Middle frontal gyrus (tissue), 1 donor: ENCODE results near the gene PLEKHG1.
A peak's percentile ranks its signal among the peaks of the same experiment; 100 is the strongest.

ENCODE experiments used
- DNase-seq: peaks from one replicate; pipeline ENCODE4 v3.0.0-alpha.2; 2015; ENCODE audit warnings: low spot score; ENCODE audit errors: extremely low spot score

The PLEKHG1 gene

DNA sequence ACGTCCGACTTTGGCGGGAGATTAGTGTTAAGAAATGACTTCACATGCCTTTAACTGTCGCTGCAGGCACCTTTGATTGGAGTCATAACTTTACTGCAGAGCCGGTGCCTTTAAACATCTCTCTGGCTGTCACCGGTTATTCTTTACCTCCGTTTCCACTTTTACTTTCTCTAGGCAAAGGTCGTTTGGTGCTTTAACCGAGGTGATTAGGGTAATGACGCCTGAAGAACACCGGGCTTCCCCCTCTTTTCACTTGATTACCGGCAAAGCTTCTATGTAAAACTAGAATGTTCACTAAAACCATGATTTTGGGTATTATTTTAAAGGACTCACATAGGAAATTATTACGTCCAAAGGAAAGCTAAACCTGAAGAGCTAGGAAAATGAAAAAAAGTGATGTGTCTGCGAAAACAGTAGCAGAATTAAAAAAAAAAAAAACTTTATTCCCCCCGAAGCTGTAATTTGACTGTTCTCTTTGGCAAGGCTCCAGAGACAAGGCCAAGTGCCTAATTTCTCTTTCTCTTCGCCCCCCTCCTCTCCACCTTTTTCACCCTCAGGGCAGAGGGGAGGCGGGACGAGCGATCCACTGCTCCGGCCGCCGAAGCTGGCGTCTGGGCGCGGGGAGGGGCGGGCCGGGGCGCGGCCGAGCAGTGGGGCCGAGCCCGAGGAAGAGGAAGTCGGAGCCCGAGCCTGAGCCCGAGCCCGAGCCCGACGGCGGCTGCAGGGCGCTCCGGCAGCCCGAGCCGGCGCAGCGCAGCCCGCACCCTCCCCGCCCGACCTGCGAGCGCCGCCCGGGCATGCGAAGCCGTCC is at the start of gene PLEKHG1:
Gene PLEKHG1 (plus strand): TSS at position 687 of the 811 bp plus-strand sequence. CDS start 133,797 bp downstream, outside the sequence.
- DNase-seq: no peak

DNA sequence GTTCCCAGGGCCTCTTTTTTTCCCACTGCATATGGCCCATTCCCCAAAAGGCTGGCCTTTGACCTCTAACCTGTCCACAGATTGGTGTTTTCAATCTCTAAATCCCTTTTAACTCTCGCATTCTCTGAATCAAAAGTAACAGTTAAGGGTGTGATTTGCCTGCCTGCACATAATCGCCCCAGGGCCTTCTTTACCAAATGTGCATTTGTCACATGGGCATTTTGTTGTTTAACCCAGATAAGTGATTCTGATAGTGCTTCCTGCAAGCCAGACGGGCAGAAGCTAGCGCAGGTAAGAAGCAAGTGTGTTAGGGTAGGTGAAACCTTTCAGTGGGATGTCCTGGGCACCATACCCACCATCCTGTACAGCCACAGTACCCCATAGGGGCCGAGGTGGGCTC is 49.4 kb upstream of the PLEKHG1 start:
- DNase-seq: no peak

DNA sequence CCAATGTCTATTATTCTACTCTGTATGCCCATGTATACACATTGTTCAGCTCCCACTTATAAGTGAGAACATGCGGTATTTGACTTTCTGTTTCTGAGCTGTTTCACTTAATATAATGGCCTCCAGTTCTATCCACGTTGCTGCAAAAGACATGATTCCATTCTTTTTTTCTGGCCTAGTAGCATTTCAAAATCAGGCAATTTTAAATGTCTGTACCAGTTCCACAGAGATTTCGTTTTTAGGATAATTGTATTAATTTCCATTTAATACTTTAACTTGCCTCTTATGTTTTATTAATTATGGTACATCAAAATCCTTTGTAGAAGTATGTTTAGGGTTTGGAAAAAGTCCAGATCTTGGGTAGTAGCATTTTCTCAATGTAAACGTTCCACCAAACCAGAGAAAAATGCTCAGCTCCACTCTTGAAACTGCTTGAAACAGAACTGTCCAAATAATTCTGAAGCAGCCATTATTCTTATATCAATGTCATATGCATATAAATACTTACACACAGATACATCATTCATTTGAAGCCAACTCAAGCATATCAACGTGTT is 42.6 kb upstream of the PLEKHG1 start:
- DNase-seq: no peak

DNA sequence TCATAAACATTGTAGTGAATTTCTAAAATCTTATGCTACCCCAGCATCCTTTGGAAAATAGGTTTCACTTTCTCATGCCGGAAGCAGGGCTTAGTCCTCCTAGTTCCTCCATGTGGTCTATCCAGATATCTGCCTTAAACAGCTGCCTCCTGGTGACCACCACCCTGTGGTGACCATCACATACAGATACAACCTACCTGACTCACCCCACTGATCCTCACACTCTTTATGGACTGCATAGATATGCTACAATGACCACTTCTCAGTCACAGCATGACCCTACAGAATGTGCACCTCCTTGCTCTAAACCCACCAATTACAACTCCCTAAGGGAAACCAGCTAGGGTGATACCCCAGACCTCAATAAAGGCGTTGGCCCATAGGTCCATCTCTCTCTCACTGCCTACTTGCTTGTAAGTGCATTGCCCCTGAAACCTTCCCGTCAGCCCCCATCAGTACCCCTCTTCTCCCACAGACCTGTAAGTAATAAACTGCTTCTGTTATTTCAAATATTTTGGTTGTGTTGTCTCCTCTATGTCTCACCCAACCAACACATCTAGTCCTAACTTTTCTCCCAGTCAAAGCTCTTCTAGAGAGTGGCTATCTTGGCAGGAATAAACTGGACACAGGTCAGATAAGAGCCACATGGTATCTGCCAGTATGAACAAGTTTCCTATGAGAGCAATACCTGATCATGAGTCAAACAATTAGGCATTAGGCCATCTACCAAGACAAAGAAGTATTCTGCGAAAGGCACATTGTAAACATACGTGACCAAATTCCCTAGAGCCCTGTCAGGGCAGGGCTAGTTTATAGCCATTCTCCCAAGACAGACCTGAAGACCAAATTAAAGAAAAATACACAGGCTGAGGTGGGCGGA is 39.4 kb upstream of the PLEKHG1 start:
- DNase-seq: no peak

DNA sequence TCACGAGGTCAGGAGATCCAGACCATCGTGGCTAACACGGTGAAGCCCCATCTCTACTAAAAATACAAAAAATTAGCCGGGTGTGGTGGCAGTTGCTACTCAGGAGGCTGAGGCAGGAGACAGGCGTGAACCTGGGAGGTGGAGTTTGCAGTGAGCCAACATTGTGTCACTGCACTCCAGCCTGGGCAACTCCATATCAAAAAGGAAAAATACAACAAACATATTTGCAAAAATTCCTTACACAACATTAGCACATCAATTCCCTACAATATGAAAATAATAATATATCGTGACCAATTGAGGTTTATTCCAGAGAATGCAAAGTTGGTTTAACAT is 38.8 kb upstream of the PLEKHG1 start:
- DNase-seq: no peak

DNA sequence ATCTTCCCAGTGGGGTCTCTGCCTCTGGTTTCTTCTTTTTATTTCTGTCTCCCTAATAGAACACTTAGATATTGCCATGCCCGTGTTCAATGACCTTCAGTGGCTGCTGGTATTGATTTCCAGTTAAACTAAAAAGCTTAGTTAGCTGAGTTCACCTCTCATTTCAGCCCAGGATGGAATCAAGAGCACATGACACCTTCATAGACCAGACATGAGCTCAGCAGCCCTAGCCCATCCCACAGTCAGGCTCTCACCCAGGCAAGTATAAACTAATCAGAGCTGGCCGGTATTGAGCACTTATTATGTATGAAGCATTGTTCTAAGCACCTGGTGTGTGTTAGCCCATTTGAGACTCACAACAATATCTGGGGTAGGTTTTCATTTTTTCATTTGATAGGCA is 33.7 kb upstream of the PLEKHG1 start:
- DNase-seq: no peak

DNA sequence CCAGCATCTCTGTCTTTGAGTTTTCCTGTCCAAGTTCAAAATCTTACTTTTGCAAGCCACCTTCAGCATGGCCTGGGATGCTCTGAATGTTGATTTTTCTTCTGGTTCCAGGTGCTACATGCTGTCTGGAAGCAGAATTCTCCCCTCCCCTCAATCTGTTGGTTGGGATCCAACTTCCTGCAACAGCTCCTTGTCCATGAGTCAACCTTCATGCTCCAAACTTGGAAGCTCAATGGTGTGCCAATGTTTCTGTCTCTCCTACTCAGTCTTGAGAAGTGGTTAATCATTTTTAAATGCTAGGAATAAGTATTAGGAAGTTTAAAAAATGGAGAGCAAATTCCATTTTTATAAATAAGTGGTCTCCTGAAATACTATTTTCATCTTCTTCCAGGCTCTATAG is 33.2 kb upstream of the PLEKHG1 start:
- no peak for DNase-seq

DNA sequence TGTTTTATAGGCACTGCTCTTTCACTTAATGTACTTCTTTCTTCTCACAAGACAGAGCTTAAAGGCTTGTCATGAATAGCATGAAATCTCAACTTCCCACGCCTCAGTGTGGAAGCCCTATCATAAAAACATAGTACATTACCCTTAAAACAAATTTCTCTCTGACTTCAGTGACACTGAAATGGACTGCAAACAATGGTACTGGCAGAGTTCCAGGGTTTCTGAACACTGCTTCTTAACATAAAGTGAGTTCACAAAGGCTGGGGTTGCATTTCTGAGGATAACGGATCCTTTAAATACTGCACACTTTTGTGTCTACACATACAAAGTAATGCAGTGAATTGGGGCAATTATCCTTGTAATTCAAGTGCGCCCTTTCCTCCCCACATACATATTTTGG is 32.3 kb upstream of the PLEKHG1 start:
- DNase-seq: no peak

DNA sequence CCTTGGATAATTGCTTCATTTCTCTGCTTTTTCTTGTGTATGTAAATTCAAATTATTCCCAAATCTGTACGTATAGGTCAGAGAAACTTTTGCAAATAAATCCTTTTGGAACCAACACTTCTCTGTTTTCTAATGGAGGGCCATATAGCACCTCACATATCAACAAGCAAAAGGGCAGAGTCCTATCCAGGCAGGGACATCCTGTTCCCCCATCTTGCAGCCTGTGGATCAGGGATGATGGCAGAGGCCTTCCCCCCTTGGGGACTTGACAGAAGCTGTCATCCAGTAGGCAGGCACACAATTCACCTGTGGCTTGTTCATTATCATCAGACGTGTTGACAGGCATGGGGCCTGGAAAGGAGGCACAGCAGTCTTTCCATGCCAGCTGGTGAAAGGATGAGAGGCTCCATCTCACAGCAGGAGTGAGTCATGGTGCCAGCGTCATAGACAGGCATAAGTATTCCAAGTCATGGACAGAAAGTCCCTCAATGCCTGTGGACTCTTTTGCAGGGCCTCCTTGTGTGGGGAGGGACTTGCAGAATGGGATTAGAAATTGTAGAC is 31.8 kb upstream of the PLEKHG1 start:
- no peak for DNase-seq

DNA sequence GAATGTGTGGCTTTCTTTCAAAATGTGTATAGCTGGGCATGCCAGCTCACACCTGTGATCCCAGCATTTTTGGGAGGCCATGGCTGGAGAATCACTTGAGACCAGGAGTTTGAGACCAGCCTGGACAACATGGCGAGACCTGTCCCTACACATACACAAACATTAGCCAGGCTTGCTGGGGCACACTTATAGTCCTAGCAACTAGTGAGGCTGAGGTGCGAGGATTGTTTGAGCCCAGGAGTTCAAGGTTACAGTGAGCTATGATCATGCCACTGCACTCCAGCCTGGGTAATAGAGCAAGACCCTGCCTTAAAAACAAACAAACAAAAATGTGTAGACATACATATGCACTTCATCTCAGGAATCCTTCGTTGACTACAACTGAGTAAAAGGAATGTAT is 31.1 kb upstream of the PLEKHG1 start:
- DNase-seq: no peak

DNA sequence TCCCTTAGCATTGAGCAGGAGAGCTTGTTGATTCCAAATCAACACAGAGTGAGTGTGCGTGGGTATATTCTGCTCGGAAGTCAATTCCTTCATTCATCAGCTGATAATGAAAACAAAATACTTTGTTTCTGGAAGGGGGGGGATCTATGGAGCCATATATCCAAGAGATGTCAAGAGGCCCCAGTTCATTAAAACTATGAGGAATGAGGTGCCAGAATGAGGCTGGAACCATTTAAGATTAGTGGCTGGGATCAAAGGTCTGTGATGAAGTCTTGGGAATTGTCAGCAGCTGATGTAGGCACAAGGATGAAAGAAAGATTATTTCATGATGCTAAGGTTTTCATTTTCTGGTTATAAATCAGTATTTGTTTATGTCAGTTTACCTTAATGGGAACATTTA is 30.5 kb upstream of the PLEKHG1 start:
- DNase-seq: no peak

DNA sequence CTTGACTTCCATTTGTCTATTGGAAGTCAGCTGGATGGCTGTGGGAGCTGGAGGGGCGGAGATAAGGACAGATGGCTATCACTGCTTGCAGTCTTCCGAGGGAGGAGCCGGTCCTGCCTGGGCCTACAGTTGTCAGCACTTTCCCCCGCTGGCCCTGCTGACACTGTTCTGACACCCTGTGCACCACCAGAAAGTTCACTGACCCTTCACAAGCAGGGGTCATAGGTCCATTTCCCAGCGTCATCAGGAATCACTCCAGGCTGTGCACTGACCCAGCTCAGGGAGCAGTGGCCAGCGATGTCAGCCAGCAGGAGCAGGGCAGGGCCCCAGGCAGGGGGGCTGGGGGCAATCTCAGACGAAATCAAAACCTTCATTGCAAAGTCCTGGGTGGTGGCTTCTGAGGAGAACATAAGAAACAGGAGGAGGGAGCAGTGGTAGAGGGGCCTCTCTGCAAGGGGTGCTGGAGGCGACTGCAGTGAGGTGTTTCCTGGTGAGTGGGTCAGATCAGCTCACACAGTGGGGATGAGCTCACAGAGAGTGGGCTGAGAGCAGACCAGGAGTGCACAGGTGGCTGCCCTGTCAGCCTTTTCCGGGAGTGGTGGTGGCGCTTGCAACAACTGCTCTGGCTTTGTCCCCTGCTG is 26.5 kb upstream of the PLEKHG1 start:
- no peak for DNase-seq

DNA sequence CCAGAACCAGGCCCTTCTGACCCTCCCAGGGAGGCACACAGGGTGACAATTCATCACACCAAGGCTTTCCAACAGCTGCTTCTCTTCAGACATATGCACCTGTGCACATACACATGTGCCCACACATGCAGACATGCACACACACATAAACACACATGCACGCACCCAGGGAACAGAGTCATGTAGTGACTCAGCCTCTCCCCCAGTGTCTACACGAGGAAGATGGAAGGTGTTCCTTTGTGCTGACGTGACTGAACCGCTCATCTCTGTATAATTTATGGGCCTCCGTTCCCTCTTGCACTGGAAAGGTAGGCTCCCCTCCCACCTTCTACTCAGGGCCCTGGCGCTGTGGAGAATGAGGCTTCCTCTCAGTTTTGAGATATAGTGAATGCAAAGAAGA is 23.8 kb upstream of the PLEKHG1 start:
- no peak for DNase-seq

DNA sequence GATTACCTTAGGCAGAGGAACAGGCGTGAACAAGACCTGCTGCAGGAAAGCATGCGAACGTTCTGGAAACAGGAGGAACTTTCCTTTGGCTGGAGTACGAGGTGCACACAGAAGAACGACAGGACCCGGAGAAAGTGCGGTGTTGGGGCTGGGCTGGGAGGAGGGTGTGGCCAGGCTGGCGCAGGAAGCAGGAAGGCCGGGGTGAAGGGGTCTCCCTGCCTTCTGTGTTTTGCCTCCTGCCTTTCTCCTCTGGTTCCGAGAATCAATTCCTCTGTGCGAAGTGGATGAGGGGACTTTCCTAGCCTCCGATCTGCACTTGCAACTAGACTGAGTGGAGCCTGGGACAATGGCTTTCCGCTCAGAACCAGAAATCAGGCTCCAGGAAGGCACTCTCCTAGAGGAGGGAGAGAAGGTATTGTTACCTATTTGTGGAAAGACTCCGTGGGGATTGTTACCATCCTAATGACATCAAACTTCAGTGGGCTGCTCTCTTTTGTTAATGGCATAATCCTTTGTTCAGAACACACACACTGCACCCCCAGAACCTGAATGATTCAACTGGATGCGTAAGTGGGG is 22.9 kb upstream of the PLEKHG1 start:
- DNase-seq: no peak

DNA sequence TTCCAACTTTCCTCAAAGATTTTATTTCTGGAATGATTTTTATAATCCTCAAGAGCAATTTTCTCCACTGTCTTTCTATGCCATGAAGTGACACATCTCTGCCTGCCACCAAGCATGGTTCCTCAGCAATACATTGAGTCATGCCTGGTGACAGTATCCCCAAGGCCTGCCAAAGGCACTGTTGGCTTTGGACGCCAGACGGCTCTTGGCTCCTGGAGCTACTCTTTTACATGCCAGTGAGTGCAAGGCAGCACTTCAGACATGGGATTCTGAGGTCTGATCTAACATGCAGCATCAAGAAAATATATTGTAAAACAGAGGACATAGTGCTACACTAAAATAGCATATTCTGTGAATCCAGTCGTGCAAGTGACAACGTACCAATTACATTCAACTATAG is 20.1 kb upstream of the PLEKHG1 start:
- DNase-seq: peak; percentile 50

DNA sequence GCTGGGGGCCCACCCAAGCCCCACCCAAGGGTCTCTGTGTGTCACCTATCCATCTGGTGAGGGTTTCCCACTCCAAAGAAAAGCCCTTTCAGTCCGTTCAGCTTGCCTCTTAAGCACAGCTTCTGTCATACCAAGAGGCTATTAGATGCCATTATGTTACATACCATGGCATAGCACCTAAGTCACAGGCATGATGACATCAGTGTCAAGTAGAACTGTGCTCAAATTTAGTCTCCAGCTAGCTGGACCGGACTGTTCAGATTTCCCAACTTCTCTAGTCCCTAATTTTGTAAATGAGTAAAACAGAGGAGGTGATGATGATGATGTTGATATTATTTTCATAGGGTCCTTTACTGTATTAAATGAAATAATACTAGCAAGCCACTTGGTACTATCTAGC is 19.2 kb upstream of the PLEKHG1 start:
- no peak for DNase-seq

DNA sequence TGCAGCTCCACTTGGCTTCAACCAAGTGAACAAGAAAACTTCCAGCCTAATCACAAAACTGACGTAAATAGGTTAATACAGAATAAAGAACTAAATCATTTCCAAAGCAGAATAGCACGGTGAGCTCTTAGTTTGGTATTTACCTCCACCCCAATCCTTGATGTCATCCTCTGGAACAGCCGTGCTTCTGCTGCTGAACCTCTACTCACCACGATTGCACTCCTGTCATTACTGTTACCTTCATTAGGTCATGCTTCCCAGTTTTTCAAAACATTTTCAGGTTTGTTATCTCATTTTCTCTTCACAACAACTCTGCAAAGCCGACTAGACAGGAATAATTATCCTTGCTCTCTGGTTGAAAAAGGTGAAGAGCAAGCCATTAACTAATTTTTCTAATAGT is 15.6 kb upstream of the PLEKHG1 start:
- DNase-seq: no peak

DNA sequence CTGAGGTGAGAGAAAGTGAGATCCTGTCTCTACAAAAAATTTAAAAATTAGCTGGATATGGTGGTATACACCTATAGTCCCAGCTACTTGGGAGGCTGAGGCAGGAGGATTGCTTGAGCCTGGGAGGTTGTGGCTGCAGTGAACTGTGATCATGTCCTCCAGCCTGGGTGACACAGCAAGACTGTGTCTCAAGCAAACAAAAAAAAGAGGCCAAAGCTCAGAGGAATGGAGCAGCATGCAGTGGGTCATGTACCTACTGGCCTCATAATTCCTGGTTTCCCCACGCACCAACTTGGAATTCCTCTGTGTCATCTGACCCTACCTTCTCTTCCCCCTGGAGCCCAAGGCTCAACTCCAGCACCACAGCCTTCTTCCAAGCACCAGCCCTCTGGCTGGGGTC is 15.1 kb upstream of the PLEKHG1 start:
- DNase-seq: no peak

DNA sequence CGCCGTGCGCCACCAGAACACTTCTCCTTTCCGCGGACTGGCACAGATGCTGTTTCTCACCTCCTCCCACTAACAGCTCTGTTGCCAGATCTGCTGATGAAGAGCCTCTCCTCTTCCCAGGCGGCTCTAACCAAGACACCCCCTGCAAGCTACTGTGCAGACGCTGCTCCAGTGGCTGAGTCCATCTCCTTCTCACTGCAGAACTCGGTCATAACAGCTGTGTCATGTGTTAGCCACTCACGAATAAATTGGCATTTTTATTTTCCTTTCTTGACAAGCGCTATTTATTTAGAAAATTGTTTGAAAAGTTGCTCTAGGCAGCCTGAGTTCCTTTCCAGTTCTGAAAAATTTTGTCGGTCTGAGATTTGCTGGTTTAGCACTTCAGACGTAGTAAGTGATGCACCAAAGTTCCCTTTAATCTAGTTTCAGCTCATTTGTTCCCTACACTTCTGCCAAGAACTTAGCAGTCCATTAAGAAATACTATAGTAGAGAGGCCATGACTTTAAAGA is 12.8 kb upstream of the PLEKHG1 start:
- peak; percentile 31 for DNase-seq

DNA sequence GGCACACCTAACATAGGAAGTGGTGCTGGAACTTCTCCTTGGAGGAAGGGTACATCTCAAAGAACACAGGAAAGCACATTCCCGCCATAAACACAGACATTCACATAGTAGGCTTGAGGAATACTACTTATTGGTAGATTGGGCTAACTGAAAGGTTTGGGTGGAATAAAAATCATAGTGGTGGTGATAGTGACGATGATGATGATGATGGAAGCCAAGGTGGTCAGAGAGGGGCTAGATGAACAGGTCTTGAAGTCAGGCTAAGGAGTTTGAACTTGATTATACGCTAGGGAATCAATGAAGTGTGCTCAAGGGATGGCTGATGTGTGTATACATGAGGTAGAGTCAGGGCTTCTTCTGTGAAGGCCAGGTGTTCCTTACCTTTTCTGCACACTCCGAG is 12.0 kb upstream of the PLEKHG1 start:
- DNase-seq: no peak

DNA sequence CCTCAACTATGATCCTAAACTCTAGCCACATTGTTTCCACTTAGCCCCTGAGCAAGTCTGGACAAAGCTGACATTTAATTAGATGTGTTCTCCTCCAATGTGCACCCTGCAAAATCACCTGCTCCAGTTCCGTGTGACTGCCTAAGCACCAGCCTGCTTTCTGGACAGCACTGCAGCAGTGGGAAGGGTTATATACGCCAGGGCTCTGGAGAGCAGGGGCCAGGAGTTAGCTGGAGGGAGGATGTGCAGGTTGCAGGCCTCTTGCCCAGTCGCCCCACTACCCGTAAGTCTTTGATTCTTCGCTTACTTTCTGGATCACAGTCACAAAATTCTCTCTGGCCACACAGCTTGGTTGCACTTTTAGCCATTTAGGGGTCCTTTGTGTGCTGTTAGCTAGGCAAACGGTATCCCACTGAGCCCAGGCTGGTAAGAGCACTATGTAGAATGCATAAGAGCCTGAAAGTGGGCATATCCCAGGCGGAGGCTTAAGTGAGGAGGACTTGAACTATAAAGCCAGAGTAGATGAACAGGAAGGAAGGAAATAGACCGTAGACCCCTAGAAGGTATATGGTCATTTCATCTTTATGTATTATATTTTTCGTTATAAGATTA is 10.7 kb upstream of the PLEKHG1 start:
- no peak for DNase-seq
